Upper lobe of right lung (tissue), 1 donor: ENCODE data around the gene NDST4. TPM values are rescaled to one million over a fixed set of nuclear protein-coding genes. Genes with fewer than 3 reads are reported as not detected.

Experiments used
- ATAC-seq: fragments of 200-7000 bp; cut with Tn5 transposase; one replicate; pipeline ENCODE4 v1.9.1; 2020; ENCODE audit warnings: mild to moderate bottlenecking, moderate library complexity
- DNase-seq: peaks from one replicate; pipeline ENCODE4 v3.0.0-alpha.2; 2020
- H3K27ac ChIP-seq: fragments of 200-600 bp; one replicate; pipeline ENCODE4 v1.8.0; 2022
- H3K27me3 ChIP-seq: fragments of 200-600 bp; one replicate; pipeline ENCODE4 v1.8.0; 2022; ENCODE audit warnings: mild to moderate bottlenecking
- H3K36me3 ChIP-seq: fragments of 200-600 bp; one replicate; pipeline ENCODE4 v1.8.0; 2022
- H3K4me1 ChIP-seq: fragments of 200-600 bp; one replicate; pipeline ENCODE4 v1.8.0; 2022
- H3K4me3 ChIP-seq: fragments of 200-600 bp; one replicate; pipeline ENCODE4 v1.8.0; 2022; ENCODE audit warnings: mild to moderate bottlenecking
- H3K9me3 ChIP-seq: fragments of 200-600 bp; one replicate; pipeline ENCODE4 v1.8.0; 2022
- CTCF ChIP-seq: fragments of 200-600 bp; IDR thresholded peaks from one replicate; pipeline ENCODE4 v1.8.0; 2022; ENCODE audit warnings: antibody characterized with exemption
- intact Hi-C: fragments of 100-400 bp; cut with DNase I; formaldehyde crosslinking; loops from one replicate; pipeline ENCODE4 v1.11.0; 2022
- total RNA-seq: library from RNA; stranded (reverse); fragmentation: NEBNext Ultra II Directional; extraction: Animal tissue kit (Norgen Biotek cat#: 25700); gene quantifications from one replicate; pipeline ENCODE4 v1.2.1, GENCODE V29; 2021
- donor health status: DM: no; HTN: yes; CAD: no; lungs with severe emphysema.

Gene NDST4
- total RNA-seq, 1 donor from 2014 or later: not detected

- intact Hi-C loops: no loop called here
- H3K9me3 ChIP-seq: no peaks in the 10 kb centered on the region
- H3K36me3 ChIP-seq: no peaks in the 10 kb centered on the region
- H3K27ac ChIP-seq: no peak overlapping the region
- no peaks in the 10 kb centered on the region for H3K4me1 ChIP-seq
- no peak for TF ChIP-seq CTCF
- no peaks in the 10 kb centered on the region for H3K27me3 ChIP-seq
- DNase-seq: no peak
- ATAC-seq: no peak
- no peak overlapping the region for H3K4me3 ChIP-seq
These were observed 11.7 kb downstream of the NDST4 start for GRCh38 chr4:115101675-115102074.

- peak; percentile 51 for TF ChIP-seq CTCF
- Histone ChIP-seq H3K4me3 (no peak overlapping the region), H3K4me1 (no peaks in the 10 kb centered on the region), H3K27ac (no peak overlapping the region), H3K9me3 (no peaks in the 10 kb centered on the region), H3K27me3 (no peaks in the 10 kb centered on the region), H3K36me3 (no peaks in the 10 kb centered on the region)
- no peak for ATAC-seq
- no peak for DNase-seq
- intact Hi-C loops: no loop called here
These were observed 22.8 kb downstream of the NDST4 start for GRCh38 chr4:115090483-115091075.

- intact Hi-C loops: no loop called here
These were observed 30.8 kb downstream of the NDST4 start for GRCh38 chr4:115082633-115083032.

GRCh38 chr4:115076691-115077090 is 36.7 kb downstream of the NDST4 start:
- ATAC-seq (no peak), DNase-seq (no peak)
- no peaks in the 10 kb centered on the region for H3K27me3 ChIP-seq
- no peaks in the 10 kb centered on the region for H3K4me1 ChIP-seq
- no peaks in the 10 kb centered on the region for H3K9me3 ChIP-seq
- no peak for TF ChIP-seq CTCF
- H3K27ac ChIP-seq: no peak overlapping the region
- H3K4me3 ChIP-seq: no peak overlapping the region
- H3K36me3 ChIP-seq: no peaks in the 10 kb centered on the region
- intact Hi-C loops: no loop called here

More at GRCh38 chr4:115082633-115083032, 30.8 kb downstream of the NDST4 start:
- no peaks in the 10 kb centered on the region for H3K9me3 ChIP-seq
- H3K36me3 ChIP-seq: no peaks in the 10 kb centered on the region
- no peak for TF ChIP-seq CTCF
- no peaks in the 10 kb centered on the region for H3K4me1 ChIP-seq
- no peak overlapping the region for H3K4me3 ChIP-seq
- DNase-seq (no peak), ATAC-seq (no peak)
- no peak overlapping the region for H3K27ac ChIP-seq
- H3K27me3 ChIP-seq: no peaks in the 10 kb centered on the region

GRCh38 chr4:115058533-115058932 is 54.9 kb downstream of the NDST4 start:
- ATAC-seq (no peak), DNase-seq (no peak)
- no peaks in the 10 kb centered on the region for H3K36me3 ChIP-seq
- H3K27ac ChIP-seq: no peak overlapping the region
- H3K4me3 ChIP-seq: no peak overlapping the region
- no peaks in the 10 kb centered on the region for H3K4me1 ChIP-seq
- no peak for TF ChIP-seq CTCF
- intact Hi-C loops: no loop called here
- no peaks in the 10 kb centered on the region for H3K9me3 ChIP-seq
- no peaks in the 10 kb centered on the region for H3K27me3 ChIP-seq

GRCh38 chr4:115054836-115055235 is 58.6 kb downstream of the NDST4 start:
- no peak for TF ChIP-seq CTCF
- ATAC-seq (no peak), DNase-seq (no peak)
- Histone ChIP-seq H3K9me3 (no peaks in the 10 kb centered on the region), H3K4me3 (no peak overlapping the region), H3K27me3 (no peaks in the 10 kb centered on the region), H3K36me3 (no peaks in the 10 kb centered on the region), H3K4me1 (no peaks in the 10 kb centered on the region), H3K27ac (no peak overlapping the region)
- intact Hi-C loops: no loop called here
